Activated CD4-positive, alpha-beta T cell treated with anti-CD3 and anti-CD28 coated beads for 1 hour (primary cell): Measurements from ENCODE around the gene IMPDH1.

ENCODE experiments used
- DNase-seq: peaks from one replicate; pipeline ENCODE4 v3.0.0-alpha.2; 2020

Gene IMPDH1

GRCh38 chr7:128359939-128360338, 49.8 kb downstream of the IMPDH1 start:
- DNase-seq, result no peak

GRCh38 chr7:128359336-128359735, 50.4 kb downstream of the IMPDH1 start:
- DNase-seq, result no peak

GRCh38 chr7:128358233-128358632, 51.5 kb downstream of the IMPDH1 start:
- DNase-seq, result no peak

GRCh38 chr7:128357217-128357613, 52.6 kb downstream of the IMPDH1 start:
- DNase-seq, result no peak

- DNase-seq, result no peak
Observed at GRCh38 chr7:128356546-128357216, 53.1 kb downstream of the IMPDH1 start.

GRCh38 chr7:128353610-128354009, 56.2 kb downstream of the IMPDH1 start:
- DNase-seq, result no peak

GRCh38 chr7:128353189-128353588, 56.6 kb downstream of the IMPDH1 start:
- no peak for DNase-seq

GRCh38 chr7:128352636-128353035, 57.1 kb downstream of the IMPDH1 start:
- DNase-seq, result no peak

- no peak for DNase-seq
Observed at GRCh38 chr7:128352153-128352537, 57.6 kb downstream of the IMPDH1 start.

GRCh38 chr7:128351296-128352152, 58.3 kb downstream of the IMPDH1 start:
- no peak for DNase-seq

GRCh38 chr7:128350708-128351295, 59.0 kb downstream of the IMPDH1 start:
- no peak for DNase-seq

GRCh38 chr7:128349466-128349825, 60.3 kb downstream of the IMPDH1 start:
- DNase-seq, result no peak

GRCh38 chr7:128347647-128348097, 62.1 kb downstream of the IMPDH1 start:
- DNase-seq, result no peak

- DNase-seq, result no peak
Observed at GRCh38 chr7:128344431-128344774, 65.4 kb downstream of the IMPDH1 start.

GRCh38 chr7:128343554-128344430, 66.0 kb downstream of the IMPDH1 start, which contains the start of gene RBM28:
RBM28 (minus strand) TSS chr7:128343908; CDS start chr7:128343793, 115 bp downstream.
- DNase-seq, result peak; percentile 73
